OCI-LY1 (cell line): ENCODE data around the gene TCHP.

ENCODE experiments used
- CTCF ChIP-seq: fragments of 200-600 bp; sonication (generic), shearing (Covaris generic); IDR thresholded peaks from 2 replicates; pipeline ENCODE4 v1.5.1; 2017; ENCODE audit warnings: mild to moderate bottlenecking, antibody characterized with exemption, low read length, moderate library complexity, mixed read lengths
- EZH2 ChIP-seq: fragments of 200-600 bp; sonication (generic), shearing (Covaris generic); IDR thresholded peaks from 2 replicates; pipeline ENCODE4 v1.8.0; 2017; ENCODE audit warnings: borderline replicate concordance, mixed run types, mild to moderate bottlenecking, antibody characterized with exemption, low read length, moderate library complexity, mixed read lengths

DNA sequence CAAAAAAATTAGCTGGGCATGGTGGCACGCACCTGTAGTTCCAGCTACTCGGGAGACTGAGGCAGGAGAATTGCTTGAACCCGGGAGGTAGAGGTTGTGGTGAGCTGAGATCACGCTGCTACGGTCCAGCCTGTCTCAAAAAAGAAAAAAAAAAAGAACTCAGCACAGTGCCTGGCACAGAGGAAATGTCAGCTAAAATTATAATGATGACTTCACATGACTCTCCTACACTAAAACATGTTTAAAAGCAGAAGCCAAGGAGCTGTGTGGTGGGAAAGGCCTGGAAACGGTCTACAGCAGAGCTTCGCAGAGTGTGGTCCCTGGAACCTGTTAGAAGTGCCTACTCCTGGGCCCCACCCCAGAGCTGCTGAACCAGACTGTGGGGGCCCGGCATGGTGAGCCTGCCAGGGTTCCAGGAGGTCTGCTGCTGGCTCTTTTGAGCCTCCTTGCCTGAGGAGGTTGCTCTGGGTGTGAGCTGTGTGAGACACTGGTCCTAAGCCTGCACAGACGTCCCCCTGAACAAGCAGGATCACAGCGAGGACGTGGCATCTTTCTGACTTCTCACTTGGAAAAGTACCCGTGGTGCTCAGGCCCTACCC, 28.1 kb downstream of the TCHP start:
- TF ChIP-seq CTCF, result no peak
- TF ChIP-seq EZH2, result no peak
